Umbilical cord (tissue), 2 donors: ENCODE data around the gene TBPL2. TPM values are rescaled to one million over a fixed set of nuclear protein-coding genes. Genes with fewer than 3 reads are reported as not detected.
"Not testable (repeated sequence)": the region's sequence is repeated elsewhere in the genome, so short reads cannot be mapped to it uniquely, and the experiment has no call there.

Experiments used
- DNase-seq: peaks from one replicate; pipeline ENCODE4 v3.0.0-alpha.2; 2015; ENCODE audit warnings: low spot score
- total RNA-seq: library from RNA; depleted of rRNA; stranded (reverse); fragments of >200 nt; gene quantifications from one replicate; pipeline ENCODE4 v1.2.3, GENCODE V29; 2014; ENCODE audit warnings: low replicate concordance; ENCODE audit not compliant: insufficient read depth

TBPL2 gene
- total RNA-seq, 1 donor from 2014 or later: 0.48 TPM

DNA sequence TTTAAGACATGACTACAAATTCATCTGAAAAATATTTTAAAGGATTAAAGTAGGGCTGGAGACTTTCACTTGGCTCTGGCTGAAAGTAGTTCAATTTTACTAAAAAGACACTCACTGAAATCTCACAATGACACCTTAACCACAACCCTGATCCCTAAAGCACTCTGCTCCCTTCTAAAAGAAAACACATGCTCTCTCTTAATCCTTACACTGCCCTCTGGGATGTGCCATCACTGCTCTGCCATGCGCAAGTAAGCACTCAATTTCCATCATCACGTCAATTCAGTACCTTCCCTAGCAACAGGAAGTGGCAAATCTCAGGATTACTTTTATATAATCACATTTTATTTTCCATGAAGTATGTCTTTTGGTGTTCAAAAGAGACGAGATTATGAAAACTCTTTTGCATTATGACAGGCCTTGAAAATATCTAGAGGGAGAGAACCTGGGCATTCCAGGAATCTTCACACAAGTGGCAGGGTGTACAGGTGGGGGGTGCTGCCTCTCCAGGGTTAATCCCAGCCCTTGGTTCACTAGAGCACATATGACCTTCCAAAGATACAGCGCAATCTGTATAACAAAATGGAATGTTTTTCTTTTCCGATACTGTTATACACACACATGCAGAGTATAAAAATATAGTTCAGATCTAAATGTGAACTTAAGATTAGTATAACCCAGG lies 36.1 kb downstream of the TBPL2 start:
- no peak for DNase-seq

- DNase-seq: no peak
Measured at GRCh38 chr14:55401751-55402150, 38.7 kb downstream of the TBPL2 start.

DNA sequence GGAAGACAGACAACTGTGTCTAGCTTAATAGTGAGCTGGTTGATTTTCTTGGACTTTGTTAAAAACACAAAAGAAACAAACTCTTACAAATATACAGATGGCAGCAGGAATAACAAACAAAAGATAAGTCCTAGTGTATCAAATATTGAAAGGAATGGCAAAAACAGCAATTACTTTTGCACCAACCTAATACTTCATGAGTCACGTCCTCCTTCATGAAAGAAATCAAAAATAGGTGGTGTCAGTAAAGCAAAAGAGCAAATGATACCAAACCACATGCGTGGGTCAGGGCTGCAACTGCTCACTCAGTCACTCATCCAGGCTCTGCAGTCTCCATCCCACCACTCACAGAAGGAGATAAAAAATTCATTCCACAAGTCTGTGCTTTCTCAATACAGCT lies 40.6 kb downstream of the TBPL2 start:
- no peak for DNase-seq

- DNase-seq: no peak
Measured at GRCh38 chr14:55399183-55399582, 41.2 kb downstream of the TBPL2 start.

DNA sequence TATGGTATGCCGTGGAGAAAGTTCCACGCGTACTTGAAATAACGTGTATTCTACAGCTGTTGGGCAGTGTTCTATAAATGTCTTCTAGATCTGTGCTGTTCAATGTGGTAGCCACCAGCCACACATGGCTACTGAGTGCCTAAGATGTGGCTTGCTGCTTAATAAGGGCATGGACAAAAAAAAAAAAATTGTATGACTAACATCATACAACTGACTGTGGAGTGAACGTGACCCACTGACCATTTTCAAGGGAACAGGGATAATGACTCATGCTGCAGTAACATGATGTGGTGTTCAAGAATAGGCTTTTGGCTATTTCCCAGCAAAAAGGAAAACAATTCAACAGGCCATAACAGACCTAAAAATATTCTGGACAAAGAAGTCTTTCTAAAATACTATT lies 41.7 kb downstream of the TBPL2 start:
- DNase-seq: peak; percentile 40

DNA sequence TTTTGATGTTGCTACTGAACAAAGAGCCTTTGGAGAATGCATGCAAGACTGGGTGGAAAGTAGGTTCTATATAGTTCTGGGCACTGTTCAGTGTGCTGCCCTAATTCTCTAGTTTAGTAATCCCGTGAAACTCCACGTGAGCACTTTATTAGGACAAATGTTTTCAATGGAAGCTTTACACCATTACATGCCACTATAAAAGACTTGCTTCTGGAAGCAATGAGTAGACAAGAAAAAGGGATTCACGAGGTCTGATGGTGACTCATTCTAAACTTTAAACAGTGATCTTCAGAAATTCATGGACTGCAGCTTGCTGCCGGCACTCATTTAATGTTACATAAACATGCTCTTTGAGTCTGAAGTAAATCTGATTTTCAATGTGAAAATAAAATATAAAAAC lies 51.1 kb downstream of the TBPL2 start:
- no peak for DNase-seq

DNA sequence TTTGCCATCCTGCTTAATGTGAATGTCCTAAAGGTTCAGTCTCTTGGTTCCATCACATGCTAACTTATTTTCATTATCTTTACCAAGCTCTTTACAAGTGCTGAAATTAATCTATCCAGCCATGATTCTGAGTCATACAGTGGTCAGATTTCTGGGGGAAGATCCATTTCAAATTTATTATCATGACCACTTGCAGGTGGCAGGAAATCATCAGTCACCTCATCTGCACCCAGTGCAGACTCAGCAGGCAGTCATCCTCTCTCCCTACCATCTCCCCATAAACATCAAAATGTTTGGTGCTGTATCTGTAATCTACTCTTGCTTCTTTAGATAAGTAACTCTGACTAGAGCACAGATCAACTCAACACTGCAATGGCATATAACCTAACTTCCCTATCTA lies 52.3 kb downstream of the TBPL2 start:
- DNase-seq: no peak

DNA sequence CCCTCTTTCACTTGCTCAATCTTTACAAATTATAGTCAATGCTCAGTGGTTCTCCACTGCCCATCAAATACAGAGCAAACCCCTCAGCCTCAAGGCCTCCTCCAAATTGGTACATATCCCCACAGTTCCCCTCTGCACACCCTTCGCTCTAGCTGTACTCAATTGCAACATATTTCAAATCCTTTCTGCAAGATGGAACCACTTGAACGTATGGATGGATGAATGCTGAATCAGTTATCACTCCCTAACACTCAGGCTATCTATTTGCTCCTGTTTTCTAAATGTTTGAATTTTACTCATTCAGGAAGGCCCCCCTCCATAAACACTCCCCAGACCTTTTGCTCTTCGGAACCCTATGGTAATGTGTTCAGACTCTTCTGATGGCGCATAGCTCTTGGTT lies 53.3 kb downstream of the TBPL2 start:
- DNase-seq: no peak

GRCh38 chr14:55386037-55386808 lies 54.2 kb downstream of the TBPL2 start:
- DNase-seq: no peak

- DNase-seq: no peak
Measured at GRCh38 chr14:55384536-55384935, 55.9 kb downstream of the TBPL2 start.

DNA sequence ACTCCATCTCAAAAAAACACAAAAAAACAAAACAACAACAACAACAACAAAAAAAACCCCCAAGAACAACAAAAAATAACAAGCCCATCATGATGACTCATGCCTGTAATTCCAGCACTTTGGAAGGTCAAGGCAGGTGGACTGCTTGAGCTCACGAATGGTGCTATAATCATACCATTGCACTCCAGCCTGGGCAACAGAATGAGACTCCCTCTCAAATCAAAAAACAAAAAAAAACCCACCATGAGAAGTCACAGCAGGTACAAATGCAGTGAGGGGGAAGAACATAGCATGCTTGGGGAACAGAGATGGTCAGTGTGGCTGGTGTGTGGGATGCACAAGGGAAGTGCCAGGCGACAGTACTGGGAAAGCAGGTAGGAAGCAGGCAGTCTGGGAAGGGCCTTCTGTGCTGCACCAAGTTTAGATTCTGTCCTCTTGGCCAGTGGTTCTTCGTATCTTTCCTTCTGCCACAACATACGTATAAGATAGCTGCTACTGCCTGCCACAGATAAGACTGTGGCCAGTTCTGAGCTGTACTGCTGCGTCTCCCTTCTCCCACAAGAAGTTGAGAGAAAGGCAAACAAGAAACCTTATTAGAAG lies 56.8 kb downstream of the TBPL2 start:
- DNase-seq: no peak

DNA sequence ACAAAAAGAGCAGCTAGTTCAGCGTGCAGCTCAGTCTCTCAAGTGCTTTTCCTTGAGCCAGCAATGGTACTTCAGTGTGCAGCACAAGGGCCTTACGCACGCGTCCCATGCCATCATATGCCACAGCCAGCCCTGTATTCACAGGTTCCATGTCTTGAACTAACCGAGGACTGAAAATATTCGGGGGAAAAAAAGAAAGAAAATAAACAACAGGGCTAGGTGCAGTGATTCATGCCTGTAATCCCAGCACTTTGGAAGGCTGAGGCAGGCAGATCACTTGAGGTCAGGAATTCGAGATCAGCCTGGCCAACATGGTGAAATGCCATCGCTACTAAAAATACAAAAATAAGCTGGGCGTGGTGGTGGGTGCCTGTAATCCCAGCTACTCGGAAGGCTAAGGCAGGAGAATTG lies 57.4 kb downstream of the TBPL2 start:
- not testable (repeated sequence) for DNase-seq

- no peak for DNase-seq
Measured at GRCh38 chr14:55382483-55382882, 57.9 kb downstream of the TBPL2 start.

GRCh38 chr14:55381561-55381960 lies 58.9 kb downstream of the TBPL2 start:
- DNase-seq: no peak

- no peak for DNase-seq
Measured at GRCh38 chr14:55381040-55381439, 59.4 kb downstream of the TBPL2 start.

- no peak for DNase-seq
Measured at GRCh38 chr14:55377236-55377635, 63.2 kb downstream of the TBPL2 start.

DNA sequence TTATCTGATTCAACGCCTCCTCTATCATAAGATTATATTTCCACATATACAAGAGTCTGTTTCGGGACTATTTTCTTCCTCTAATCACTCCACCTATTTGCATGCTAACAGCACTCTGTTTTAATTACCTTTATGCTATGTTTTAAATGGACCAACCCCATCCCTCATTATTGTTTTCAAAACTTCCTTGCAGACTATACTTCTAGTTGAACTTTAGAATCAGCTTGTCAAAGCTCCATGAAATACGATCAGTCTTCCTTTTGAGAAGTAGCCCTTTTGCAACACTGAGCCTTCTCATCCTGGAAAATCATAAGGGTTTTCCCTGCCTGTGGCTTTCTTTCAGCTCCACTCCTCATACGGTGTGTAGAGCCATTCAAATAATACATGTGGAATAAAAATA lies 65.6 kb downstream of the TBPL2 start:
- no peak for DNase-seq

DNA sequence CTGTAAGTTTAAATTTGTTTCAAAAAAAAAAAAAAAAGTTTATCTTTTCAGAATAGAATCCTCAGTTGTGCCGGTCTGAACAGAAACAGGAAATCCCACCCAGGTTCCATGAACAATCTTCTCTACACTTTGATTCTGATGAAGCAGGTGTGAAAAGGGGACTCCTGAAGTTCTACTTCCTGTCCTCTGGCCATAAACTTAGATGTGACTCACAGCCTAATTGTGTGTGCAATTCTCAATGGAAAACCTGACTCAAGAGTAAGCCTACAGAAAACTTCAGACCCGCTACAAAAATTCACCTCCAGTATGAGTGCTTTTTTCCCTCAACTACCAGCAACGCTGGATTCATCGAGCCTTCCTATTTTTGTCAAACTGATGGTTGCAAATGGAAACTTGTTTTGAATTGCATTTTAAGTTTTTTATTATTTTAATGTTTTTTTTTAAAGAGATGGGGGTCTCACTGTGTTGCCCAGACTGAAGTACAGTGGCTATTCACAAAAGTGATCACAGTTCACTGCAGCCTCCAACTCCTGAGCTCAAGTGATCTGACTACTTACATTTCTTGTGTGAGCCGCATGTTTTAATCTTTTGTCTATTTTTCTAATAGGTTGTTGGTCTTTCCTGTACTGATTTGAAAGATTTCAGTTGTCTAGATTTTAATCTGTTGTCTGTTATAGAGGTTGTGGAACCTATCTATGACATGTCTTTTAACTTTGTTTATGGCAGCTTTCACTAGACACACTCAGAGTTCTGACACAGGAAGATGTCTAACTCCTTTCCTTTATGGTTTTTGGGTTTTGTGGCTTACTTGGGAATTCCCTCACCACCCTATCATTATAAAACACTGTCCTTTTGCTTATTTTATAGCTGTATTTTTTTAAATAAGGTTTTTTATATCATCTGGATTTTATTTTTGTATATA lies 66.4 kb downstream of the TBPL2 start:
- DNase-seq: no peak

DNA sequence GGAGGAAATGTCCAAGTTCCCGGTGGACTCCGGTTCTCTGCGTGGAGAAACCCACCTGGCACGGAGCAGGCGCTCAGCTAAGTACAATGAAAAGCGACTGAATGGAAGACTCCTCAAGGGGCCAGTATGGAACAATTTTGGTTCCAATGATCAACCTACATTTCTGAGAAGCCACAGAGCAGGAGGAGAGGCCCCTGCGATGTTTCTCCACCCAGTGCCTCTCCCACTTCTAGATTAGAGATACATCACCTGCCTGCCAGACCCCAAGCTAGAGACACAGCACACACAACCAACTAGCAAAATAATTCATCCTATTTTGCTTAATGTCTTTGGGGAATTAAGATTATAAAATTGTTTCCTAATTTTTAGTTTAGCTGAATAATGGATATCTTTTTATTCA lies 67.6 kb downstream of the TBPL2 start:
- DNase-seq: no peak

DNA sequence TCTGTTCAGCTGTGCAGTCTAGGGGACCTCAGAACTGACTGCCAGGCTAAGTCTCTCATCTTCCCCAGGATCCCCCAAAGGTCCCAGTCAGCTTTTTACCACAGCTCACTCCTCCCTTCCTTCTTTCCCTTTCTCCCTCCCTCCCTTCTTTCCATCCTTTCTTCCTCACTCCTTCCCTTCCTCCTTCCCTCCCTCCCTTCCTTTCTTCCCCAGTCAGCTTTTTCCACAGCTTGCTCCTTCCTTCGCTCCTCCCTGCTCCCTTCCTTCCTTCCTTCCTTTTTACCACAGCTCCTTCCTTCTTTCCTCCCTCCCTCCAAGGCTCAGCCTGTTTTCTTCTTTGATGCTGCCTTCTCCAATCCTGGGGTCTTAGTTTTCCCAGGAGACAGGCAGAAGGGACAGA lies 68.0 kb downstream of the TBPL2 start:
- DNase-seq: no peak

GRCh38 chr14:55370883-55371455 lies 69.4 kb downstream of the TBPL2 start:
- no peak for DNase-seq

- DNase-seq: no peak
Measured at GRCh38 chr14:55366271-55366670, 74.1 kb downstream of the TBPL2 start.
